Body of pancreas (tissue), 4 donors: ENCODE data around the gene RGL3.

Source experiments
- POLR2A ChIP-seq, 3 donors: fragments of 450-650 bp; IDR thresholded peaks; one replicate each; pipeline ENCODE4 v1.6.1; 2016; ENCODE audit warnings: antibody characterized with exemption in 3 of 3, mild to moderate bottlenecking in 2 of 3
- TF ChIP-seq, protein P1 (sequence below), 7 experiments: fragments of 450-650 bp in 4 of 7; fragments of 200-600 bp in 3 of 7; sonication (generic) in 3 of 7; IDR thresholded peaks; one replicate each; pipeline ENCODE4 v1.5.1; 2016 to 2019; ENCODE audit warnings: antibody characterized with exemption in 7 of 7

DNA sequence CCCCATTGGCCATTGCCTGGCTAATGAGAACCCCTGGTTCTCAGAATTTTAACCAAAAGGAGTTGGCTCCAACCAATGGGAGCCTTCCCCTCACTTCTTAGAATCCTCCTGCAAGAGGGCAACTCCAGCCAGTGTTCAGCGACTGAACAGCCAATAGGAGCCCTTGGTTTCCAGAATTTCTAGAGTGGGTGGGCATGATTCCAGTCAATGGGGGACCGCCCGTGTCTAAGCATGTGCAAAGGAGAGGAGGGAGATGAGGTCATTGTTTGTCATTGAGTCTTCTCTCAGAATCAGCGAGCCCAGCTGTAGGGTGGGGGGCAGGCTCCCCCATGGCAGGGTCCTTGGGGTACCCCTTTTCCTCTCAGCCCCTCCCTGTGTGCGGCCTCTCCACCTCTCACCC is 54.2 kb downstream of the RGL3 start:
- TF ChIP-seq, protein P1, sequence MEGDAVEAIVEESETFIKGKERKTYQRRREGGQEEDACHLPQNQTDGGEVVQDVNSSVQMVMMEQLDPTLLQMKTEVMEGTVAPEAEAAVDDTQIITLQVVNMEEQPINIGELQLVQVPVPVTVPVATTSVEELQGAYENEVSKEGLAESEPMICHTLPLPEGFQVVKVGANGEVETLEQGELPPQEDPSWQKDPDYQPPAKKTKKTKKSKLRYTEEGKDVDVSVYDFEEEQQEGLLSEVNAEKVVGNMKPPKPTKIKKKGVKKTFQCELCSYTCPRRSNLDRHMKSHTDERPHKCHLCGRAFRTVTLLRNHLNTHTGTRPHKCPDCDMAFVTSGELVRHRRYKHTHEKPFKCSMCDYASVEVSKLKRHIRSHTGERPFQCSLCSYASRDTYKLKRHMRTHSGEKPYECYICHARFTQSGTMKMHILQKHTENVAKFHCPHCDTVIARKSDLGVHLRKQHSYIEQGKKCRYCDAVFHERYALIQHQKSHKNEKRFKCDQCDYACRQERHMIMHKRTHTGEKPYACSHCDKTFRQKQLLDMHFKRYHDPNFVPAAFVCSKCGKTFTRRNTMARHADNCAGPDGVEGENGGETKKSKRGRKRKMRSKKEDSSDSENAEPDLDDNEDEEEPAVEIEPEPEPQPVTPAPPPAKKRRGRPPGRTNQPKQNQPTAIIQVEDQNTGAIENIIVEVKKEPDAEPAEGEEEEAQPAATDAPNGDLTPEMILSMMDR (IDR thresholded peaks at IDR 0.05): no peak
- no peak for TF ChIP-seq POLR2A (IDR thresholded peaks at IDR 0.05)
